GM12801 (cell line): ENCODE results near the gene NGLY1.

ENCODE experiments used
- CTCF ChIP-seq: IDR thresholded peaks from one replicate; pipeline ENCODE4 v1.5.1; 2011; ENCODE audit warnings: control low read depth; ENCODE audit not compliant: insufficient read length; ENCODE audit errors: extremely low read depth

Gene NGLY1

GRCh38 chr3:25725810-25726209, 57.4 kb downstream of the NGLY1 start:
- no peak for TF ChIP-seq CTCF

GRCh38 chr3:25724948-25725645, 58.1 kb downstream of the NGLY1 start:
- TF ChIP-seq CTCF = no peak

GRCh38 chr3:25723802-25724201, 59.4 kb downstream of the NGLY1 start:
- TF ChIP-seq CTCF = no peak

- no peak for TF ChIP-seq CTCF
Measured at GRCh38 chr3:25719321-25719720, 63.9 kb downstream of the NGLY1 start.

- no peak for TF ChIP-seq CTCF
Measured at GRCh38 chr3:25713341-25713985, 69.8 kb downstream of the NGLY1 start.

- no peak for TF ChIP-seq CTCF
Measured at GRCh38 chr3:25711090-25711489, 72.2 kb downstream of the NGLY1 start.

- no peak for TF ChIP-seq CTCF
Measured at GRCh38 chr3:25708036-25708435, 75.2 kb downstream of the NGLY1 start.
